ENCODE results near the gene SMARCA5. TPM values are rescaled to one million over a fixed set of nuclear protein-coding genes. Genes with fewer than 3 reads are reported as not detected.

SMARCA5 gene
- total RNA-seq, 2 donors from 2014 or later = 18.6 to 23.4 TPM

DNA sequence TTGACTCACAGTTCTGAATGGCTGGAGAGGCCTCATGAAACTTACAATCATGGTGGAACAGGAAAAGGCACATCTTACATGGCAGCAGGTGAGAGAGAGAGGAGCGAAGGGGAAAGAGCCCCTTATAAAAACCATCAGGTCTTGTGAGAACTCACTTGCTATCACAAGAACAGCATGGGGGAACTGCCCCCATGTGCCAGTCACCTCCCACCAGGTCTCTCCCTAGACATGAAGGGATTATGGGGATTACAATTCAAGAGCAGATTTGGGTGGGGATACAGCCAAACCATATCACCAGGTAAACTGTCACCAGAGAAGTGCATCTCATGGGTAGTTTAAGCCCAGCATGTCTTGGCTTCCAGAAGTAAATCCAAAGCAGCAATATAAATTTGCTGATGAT lies 7.5 kb upstream of the SMARCA5 start:
- Histone ChIP-seq H3K9me3 (peaks cover 0 to 6% of the 10 kb centered on the region in 2 donors), H3K27me3 (no peaks in the 10 kb centered on the region), H3K4me1 (no peaks in the 10 kb centered on the region), H3K4me3 (no peak overlapping the region), H3K36me3 (no peaks in the 10 kb centered on the region), H3K27ac (no peak overlapping the region)
- TF ChIP-seq, protein P1, sequence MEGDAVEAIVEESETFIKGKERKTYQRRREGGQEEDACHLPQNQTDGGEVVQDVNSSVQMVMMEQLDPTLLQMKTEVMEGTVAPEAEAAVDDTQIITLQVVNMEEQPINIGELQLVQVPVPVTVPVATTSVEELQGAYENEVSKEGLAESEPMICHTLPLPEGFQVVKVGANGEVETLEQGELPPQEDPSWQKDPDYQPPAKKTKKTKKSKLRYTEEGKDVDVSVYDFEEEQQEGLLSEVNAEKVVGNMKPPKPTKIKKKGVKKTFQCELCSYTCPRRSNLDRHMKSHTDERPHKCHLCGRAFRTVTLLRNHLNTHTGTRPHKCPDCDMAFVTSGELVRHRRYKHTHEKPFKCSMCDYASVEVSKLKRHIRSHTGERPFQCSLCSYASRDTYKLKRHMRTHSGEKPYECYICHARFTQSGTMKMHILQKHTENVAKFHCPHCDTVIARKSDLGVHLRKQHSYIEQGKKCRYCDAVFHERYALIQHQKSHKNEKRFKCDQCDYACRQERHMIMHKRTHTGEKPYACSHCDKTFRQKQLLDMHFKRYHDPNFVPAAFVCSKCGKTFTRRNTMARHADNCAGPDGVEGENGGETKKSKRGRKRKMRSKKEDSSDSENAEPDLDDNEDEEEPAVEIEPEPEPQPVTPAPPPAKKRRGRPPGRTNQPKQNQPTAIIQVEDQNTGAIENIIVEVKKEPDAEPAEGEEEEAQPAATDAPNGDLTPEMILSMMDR (IDR thresholded peaks at IDR 0.05) = no peak
- no peak for DNase-seq (ENCODE audit: low spot score)

DNA sequence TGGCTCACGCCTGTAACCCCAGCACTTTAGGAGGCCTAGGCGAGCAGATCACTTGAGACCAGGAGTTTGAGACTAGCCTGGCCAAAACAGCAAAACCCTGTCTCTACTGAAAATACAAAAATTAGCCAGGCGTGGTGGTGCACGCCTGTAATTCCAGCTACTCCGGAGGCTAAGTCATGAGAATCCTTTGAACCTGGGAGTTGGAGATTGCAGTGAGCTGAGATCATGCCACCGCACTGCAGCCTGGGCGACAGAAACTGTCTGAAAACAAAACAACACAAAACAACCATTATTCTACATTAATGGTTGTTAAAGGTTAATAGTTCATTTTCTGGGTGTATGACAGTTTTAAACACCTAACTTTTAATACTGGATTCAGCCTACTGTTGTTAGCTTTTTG lies 1.6 kb upstream of the SMARCA5 start:
- no peak for DNase-seq (ENCODE audit: low spot score)
- TF ChIP-seq, protein P1 (IDR thresholded peaks at IDR 0.05) = no peak
- H3K36me3 ChIP-seq = no peaks in the 10 kb centered on the region
- no peaks in the 10 kb centered on the region for H3K27me3 ChIP-seq
- H3K4me1 ChIP-seq = peaks cover 0 to 21% of the 10 kb centered on the region in 2 donors
- no peak overlapping the region for H3K4me3 ChIP-seq
- H3K9me3 ChIP-seq = peaks cover 0 to 6% of the 10 kb centered on the region in 2 donors
- H3K27ac ChIP-seq = no peak overlapping the region

DNA sequence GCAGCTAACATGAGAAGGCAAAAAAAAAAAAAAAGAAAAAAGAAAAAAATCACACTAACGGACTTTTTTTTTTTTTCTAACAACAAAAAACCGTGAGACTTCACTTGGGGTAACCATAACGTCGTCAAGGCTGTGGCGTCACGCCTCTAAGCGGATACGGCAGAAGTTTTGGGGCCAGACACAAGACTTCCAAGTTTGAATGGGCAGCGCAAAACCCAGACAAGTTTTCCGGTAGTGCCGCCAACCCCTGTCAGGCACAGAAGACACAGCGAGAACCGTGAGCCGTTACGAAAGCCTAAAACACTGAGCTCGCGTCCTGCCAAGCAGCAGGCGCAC lies 556 bp upstream of the SMARCA5 start:
- Histone ChIP-seq H3K27ac (peak overlapping the region; percentile 92 to 96), H3K9me3 (peaks cover 0 to 6% of the 10 kb centered on the region in 2 donors), H3K4me3 (peak overlapping the region; percentile 80 to 83), H3K4me1 (peaks cover 0 to 30% of the 10 kb centered on the region in 2 donors), H3K27me3 (no peaks in the 10 kb centered on the region), H3K36me3 (peaks cover 8% of the 10 kb centered on the region)
- TF ChIP-seq, protein P1 (IDR thresholded peaks at IDR 0.05) = no peak
- DNase-seq (ENCODE audit: low spot score) = no peak

DNA sequence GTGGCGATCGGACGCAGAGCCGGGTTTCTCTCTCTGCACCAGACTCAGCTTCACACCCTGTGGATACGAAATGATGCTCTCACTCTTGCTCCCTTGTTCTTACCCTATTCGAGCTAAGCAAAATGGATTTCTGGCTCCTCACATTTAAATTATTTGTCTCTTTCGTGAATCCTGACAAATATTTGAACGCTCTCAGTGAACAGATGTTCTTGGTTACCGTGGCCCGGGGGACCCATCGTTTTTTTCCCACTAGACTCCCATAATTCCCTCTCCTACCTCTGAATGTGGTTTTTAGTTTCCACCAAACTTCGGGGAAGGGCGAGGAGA lies 630 bp downstream of the SMARCA5 start:
- Histone ChIP-seq H3K4me1 (peaks cover 0 to 41% of the 10 kb centered on the region in 2 donors), H3K9me3 (no peaks in the 10 kb centered on the region), H3K27ac (peak overlapping the region; percentile 92 to 96), H3K27me3 (no peaks in the 10 kb centered on the region), H3K4me3 (peak overlapping the region; percentile 80 to 83), H3K36me3 (peaks cover 17% of the 10 kb centered on the region)
- DNase-seq (ENCODE audit: low spot score) = no peak
- TF ChIP-seq, protein P1 (IDR thresholded peaks at IDR 0.05) = no peak

DNA sequence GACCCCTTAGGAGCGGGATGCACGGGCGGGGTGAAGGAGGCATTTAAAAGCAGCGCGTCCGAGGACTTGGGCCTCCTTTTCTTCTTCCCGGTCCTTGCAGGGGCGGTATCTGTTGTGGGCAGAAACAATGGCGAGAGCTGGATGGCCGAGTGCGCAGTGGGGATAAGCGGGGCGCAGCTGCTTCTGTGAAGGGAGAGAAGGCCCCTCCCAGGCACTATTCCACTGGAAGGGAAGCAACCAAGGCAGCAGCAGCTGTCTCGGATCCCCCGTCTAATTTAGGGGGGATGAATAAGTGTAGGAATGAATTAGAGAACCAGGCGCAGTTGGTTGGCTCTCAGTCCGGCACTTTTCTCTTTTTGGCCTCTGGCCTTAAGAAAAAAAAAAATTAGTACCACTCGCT lies 995 bp downstream of the SMARCA5 start:
- Histone ChIP-seq H3K4me1 (peaks cover 0 to 45% of the 10 kb centered on the region in 2 donors), H3K4me3 (peak overlapping the region; percentile 80 to 83), H3K9me3 (no peaks in the 10 kb centered on the region), H3K36me3 (peaks cover 21% of the 10 kb centered on the region), H3K27me3 (no peaks in the 10 kb centered on the region), H3K27ac (peak overlapping the region; percentile 92 to 96)
- DNase-seq (ENCODE audit: low spot score) = no peak
- TF ChIP-seq, protein P1 (IDR thresholded peaks at IDR 0.05) = no peak

DNA sequence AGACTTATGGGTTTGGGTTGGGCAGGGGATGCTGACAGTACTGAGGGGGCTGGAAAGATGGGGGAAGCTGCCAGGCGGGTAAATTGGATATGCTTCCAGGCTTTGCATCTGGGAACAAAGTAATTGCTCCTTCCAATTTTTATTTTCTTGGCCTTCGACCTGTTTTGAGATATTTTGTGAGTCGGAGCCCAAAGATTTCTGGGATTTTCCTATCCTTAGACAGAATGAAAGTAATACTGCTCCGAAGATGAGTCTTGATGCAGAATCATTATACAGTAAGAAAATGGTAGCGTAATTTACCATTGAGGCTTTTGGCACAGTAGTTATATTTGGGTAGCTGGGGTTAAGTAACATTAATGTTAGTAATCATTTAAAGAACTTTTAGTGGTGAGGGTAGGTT lies 1.4 kb downstream of the SMARCA5 start:
- Histone ChIP-seq H3K9me3 (no peaks in the 10 kb centered on the region), H3K4me3 (peak overlapping the region; percentile 80 to 83), H3K27me3 (no peaks in the 10 kb centered on the region), H3K4me1 (peaks cover 0 to 49% of the 10 kb centered on the region in 2 donors), H3K36me3 (peaks cover 22% of the 10 kb centered on the region), H3K27ac (peak overlapping the region; percentile 92 to 96)
- TF ChIP-seq, protein P1 (IDR thresholded peaks at IDR 0.05) = no peak
- DNase-seq (ENCODE audit: low spot score) = no peak

Data from right atrium auricular region (tissue), 2 donors.